ENCODE results near the gene SAFB2.

Gene SAFB2

GRCh38 chr19:5567360-5567969 lies 55.1 kb downstream of the SAFB2 start, which contains the start of gene TINCR:
TINCR (minus strand) TSS chr19:5567953.
- H3K4me3 ChIP-seq (ENCODE audit: low read length): no peak within 1 kb of the TSS

GRCh38 chr19:5564930-5565329 lies 57.6 kb downstream of the SAFB2 start:
- peaks cover 9% of the 10 kb centered on the region; the same call in 1 of the 2 replicates for H3K9me3 ChIP-seq (ENCODE audit: control insufficient read depth, insufficient read depth, low read length)
- no peaks in the 10 kb centered on the region for H3K27me3 ChIP-seq (ENCODE audit: control insufficient read depth, low read length)
- H3K4me1 ChIP-seq (ENCODE audit: control insufficient read depth, low read length): no peaks in the 10 kb centered on the region
- H3K4me3 ChIP-seq (ENCODE audit: low read length): no peak overlapping the region
- H3K4me2 ChIP-seq (ENCODE audit: low read length): no peak overlapping the region
- H4K20me1 ChIP-seq (ENCODE audit: control insufficient read depth, insufficient read depth, low read depth, low read length): no peaks in the 10 kb centered on the region
- H3K9me2 ChIP-seq (replicated peaks; ENCODE audit: control insufficient read depth, low read length): no peaks in the 10 kb centered on the region
- H3K36me3 ChIP-seq (ENCODE audit: control insufficient read depth, low read length): no peaks in the 10 kb centered on the region
- H3K27ac ChIP-seq (ENCODE audit: low read depth, low read length): no peak overlapping the region
- no peaks in the 10 kb centered on the region for H3K79me2 ChIP-seq (ENCODE audit: control insufficient read depth, low read length)
- H3F3A ChIP-seq (ENCODE audit: control insufficient read depth, insufficient read depth): no peaks in the 10 kb centered on the region
- TF ChIP-seq EZH2phosphoT487 (IDR thresholded peaks at IDR 0.05; ENCODE audit: borderline replicate concordance, low read length): no peak
- no peak for TF ChIP-seq CTCF (IDR thresholded peaks at IDR 0.05; ENCODE audit: low read depth, low read length, poor library complexity, severe bottlenecking)

More at GRCh38 chr19:5567360-5567969, 55.1 kb downstream of the SAFB2 start, which contains the start of gene TINCR:
- Histone ChIP-seq H4K20me1 (ENCODE audit: control insufficient read depth, insufficient read depth, low read depth, low read length) (no peaks in the 10 kb centered on the region), H3K36me3 (ENCODE audit: control insufficient read depth, low read length) (no peaks in the 10 kb centered on the region), H3K79me2 (ENCODE audit: control insufficient read depth, low read length) (no peaks in the 10 kb centered on the region), H3K27me3 (ENCODE audit: control insufficient read depth, low read length) (no peaks in the 10 kb centered on the region), H3K4me2 (ENCODE audit: low read length) (no peak within 1 kb of the TSS), H3K4me1 (ENCODE audit: control insufficient read depth, low read length) (no peaks in the 10 kb centered on the region), H3K9me2 (replicated peaks; ENCODE audit: control insufficient read depth, low read length) (no peaks in the 10 kb centered on the region), H3F3A (ENCODE audit: control insufficient read depth, insufficient read depth) (no peaks in the 10 kb centered on the region), H3K9me3 (ENCODE audit: control insufficient read depth, insufficient read depth, low read length) (no peaks in the 10 kb centered on the region), H3K27ac (ENCODE audit: low read depth, low read length) (no peak within 1 kb of the TSS)
- TF ChIP-seq EZH2phosphoT487 (IDR thresholded peaks at IDR 0.05; ENCODE audit: borderline replicate concordance, low read length) (no peak), CTCF (IDR thresholded peaks at IDR 0.05; ENCODE audit: low read depth, low read length, poor library complexity, severe bottlenecking) (no peak)

- Histone ChIP-seq H3K9me2 (replicated peaks; ENCODE audit: control insufficient read depth, low read length) (no peaks in the 10 kb centered on the region), H3F3A (ENCODE audit: control insufficient read depth, insufficient read depth) (no peaks in the 10 kb centered on the region), H3K27ac (ENCODE audit: low read depth, low read length) (no peak overlapping the region), H3K4me2 (ENCODE audit: low read length) (no peak overlapping the region), H3K79me2 (ENCODE audit: control insufficient read depth, low read length) (no peaks in the 10 kb centered on the region), H3K36me3 (ENCODE audit: control insufficient read depth, low read length) (no peaks in the 10 kb centered on the region), H3K4me3 (ENCODE audit: low read length) (no peak overlapping the region), H3K27me3 (ENCODE audit: control insufficient read depth, low read length) (no peaks in the 10 kb centered on the region), H4K20me1 (ENCODE audit: control insufficient read depth, insufficient read depth, low read depth, low read length) (no peaks in the 10 kb centered on the region), H3K9me3 (ENCODE audit: control insufficient read depth, insufficient read depth, low read length) (peaks cover 9% of the 10 kb centered on the region; the same call in 1 of the 2 replicates), H3K4me1 (ENCODE audit: control insufficient read depth, low read length) (no peaks in the 10 kb centered on the region)
- TF ChIP-seq CTCF (IDR thresholded peaks at IDR 0.05; ENCODE audit: low read depth, low read length, poor library complexity, severe bottlenecking) (no peak), EZH2phosphoT487 (IDR thresholded peaks at IDR 0.05; ENCODE audit: borderline replicate concordance, low read length) (no peak)
Observed at GRCh38 chr19:5563935-5564612, 58.5 kb downstream of the SAFB2 start.
